GM19397 (cell line): ENCODE data around the gene SLCO2A1.

Experiments
- ATAC-seq: cut with Tn5 transposase; IDR thresholded peaks from one replicate; pipeline ENCODE4 v1.9.1; 2021; ENCODE audit warnings: mild to moderate bottlenecking, moderate library complexity; ENCODE audit not compliant: unreplicated experiment

Gene SLCO2A1

GRCh38 chr3:133956353-133956752, 73.4 kb downstream of the SLCO2A1 start:
- ATAC-seq = no peak

DNA sequence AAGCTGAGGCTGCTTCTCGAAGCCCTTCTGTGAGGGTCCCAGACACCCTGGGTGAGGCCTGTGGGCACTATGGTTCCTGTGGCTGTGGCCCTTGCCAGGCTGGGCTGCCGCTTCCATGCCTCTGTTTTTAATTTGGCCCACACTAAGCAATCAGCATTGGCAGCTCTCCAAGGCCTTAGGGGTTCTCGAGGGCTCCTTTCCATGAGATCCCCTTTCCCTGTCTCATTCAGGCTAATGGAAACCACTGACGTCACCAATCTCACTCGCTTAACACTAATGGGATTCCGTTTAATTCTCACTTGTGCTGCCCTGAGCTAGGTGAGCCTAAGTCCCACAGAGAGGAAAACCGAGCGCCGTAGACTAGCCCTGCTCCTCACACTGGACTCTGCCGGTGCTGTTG, 73.8 kb downstream of the SLCO2A1 start:
- no peak for ATAC-seq

DNA sequence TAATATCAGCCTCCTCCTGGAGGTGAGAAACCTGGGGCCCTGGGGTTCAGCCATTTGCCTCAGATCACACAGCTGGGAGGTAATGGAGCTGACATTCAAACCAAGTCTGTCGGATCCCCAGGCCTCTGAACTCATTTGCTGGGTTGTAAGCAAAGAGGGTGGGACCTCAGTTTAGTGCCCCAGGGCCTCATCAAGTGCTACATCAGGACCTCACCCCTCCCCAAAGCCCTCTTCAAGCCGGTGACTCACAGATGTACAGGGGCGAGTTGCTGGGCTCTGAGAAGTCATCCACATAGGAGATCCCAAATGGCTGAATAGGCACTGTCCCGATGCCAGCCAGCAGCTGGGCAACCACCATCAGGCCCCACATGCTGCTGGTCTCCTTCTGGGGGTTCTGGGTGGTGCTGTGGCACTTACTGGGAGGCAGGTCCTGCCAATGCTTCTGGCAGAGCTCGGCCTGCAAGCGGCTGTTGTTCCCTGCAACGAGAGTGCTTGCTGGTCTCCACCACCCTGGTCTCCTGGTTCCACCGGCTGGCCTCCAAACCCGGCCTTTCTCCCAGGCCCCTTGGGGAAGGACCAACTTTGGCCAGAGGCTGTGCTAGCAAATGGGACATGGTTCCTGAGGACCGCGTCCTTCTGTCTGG, 74.9 kb downstream of the SLCO2A1 start:
- ATAC-seq = no peak

GRCh38 chr3:133953297-133953696, 76.4 kb downstream of the SLCO2A1 start:
- ATAC-seq = no peak

DNA sequence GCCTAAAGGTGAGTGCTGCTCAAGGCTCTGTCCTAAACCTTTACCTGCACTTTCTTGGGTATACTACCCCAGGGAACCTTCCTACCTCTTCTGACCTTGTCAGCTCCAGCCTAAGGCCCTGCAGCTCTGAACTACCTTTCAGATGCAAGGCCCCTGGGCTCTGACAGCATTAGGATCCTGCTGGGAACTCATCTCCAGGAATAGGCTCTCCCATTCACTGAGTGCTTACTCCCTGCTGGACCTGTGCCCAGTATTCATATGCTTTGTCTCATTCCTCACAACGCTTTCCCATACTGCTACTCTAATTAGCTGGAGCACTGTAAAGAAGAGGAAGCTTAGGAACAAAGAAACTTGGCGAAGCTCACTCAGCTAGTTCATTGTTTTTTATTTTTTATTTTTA, 80.3 kb downstream of the SLCO2A1 start:
- ATAC-seq = no peak

- ATAC-seq = no peak
Observed at GRCh38 chr3:133948996-133949395, 80.7 kb downstream of the SLCO2A1 start.

DNA sequence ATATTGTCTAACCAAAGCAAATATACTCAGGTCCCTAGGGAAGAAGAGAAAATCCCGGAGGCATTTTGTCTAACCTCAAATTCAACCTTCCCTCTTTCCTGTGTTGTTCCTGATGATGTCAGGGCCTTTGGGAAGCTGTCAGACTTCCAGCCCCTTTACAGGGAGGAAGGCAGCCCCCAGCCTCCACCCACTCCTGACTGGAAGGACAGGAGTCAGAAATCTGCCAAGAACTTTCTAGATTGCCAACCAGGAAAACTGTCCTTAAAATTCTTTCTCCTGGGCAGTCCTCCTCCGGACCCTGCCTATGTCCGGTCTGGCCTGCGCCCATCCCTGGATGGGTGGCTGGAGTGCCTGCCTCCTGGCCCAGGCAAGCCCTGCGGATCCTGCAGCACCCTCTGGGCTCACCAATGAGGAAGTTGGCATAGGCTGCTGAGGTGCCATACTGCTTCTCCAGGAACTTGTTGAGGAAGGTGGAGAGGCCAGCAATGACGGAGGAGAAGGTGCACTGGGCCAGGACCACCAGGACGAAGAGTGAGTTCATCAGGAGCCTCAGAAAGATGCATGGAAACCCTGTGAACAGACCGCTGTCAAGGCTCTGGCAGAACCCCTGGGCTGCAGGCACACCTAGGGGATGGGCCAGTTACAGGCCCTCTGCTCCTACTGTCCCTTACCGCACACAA, 81.5 kb downstream of the SLCO2A1 start:
- no peak for ATAC-seq

GRCh38 chr3:133945381-133946095, 84.2 kb downstream of the SLCO2A1 start:
- no peak for ATAC-seq

DNA sequence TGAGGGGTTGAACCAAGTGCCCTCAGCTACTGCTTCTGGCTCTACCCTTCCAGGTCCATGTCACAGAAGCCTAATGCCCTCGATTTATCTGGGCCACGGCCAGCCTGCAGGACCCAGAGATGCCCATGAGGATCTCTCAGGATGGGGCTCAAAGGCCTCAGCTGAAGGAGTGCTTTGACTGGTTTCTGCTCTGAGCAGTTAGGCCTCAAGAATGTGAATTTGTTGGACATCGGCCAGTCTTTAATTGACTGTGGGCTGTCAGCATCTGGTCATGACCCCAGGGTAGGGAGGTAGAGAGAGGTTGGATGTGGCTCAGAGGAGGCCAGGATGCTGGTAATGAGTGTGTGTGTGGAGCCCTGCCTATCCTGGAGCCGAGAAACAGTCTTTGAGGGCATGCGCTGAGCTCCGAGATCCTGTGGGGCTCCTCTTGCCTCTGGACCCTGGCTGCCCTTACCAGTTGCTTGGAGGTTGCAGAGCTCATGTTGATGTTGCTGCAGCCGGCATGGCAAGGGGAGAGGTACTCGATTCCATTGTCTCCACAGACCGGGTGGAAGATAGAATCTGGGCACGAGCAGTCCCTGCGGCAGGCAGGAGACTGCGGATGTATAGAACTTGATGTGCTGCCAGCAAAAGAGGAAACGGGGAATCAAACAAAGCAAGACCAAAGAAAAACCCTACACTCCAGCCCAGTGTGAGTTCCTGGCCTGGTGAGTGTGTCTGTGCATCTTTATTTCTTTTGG, 84.9 kb downstream of the SLCO2A1 start:
- ATAC-seq = no peak

- ATAC-seq = no peak
Observed at GRCh38 chr3:133944181-133944580, 85.5 kb downstream of the SLCO2A1 start.

DNA sequence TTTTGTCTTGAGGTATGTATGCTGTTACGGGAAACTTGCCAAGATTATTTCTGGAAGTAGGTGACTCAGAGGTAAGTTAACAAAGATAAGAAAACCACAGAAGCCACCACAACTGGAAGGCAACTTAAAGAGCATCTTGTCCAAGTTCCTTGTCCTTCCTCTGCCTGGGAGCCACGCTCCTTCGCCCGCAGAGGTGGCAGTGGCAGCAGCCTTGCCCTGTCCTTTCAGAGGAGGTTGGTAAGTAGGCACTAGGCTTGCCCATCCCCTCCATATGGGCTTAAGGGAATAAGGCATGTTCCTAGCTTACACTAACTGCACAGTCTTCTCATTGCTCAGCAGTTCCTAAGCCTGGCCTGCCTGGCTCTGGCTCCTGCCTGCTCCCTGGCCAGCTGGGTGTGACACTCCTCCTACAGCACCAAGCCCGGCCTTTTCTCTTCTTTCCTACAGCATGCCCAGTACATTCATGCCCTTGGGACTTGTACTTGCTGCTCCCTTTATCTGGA, 86.0 kb downstream of the SLCO2A1 start:
- no peak for ATAC-seq

DNA sequence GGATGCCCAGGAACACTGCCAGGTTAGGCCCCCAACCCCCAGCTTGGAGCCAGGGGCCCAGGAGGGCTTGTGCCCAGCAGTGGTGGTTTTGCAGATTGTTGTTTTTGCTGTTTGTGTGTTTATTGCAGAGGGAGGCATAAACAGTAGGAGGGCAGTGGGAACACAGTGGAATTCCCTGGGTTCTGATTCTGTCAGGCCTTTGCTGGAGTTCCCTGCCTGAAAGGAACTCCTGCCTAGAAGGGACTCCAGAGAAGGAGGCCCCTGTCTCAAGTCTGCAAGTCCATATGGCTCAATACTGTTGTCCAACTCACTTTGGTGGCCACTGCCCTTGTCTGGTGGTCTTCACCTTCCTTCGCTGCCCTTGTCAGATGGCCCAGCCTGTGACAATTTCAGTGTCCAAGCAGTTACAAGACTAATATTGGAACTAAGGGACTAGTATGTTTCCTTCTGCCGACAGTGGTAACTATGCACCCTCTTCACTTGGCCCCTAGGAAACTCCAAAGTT, 86.6 kb downstream of the SLCO2A1 start:
- ATAC-seq = no peak

- no peak for ATAC-seq
Observed at GRCh38 chr3:133941415-133941821, 88.3 kb downstream of the SLCO2A1 start.

- ATAC-seq = no peak
Observed at GRCh38 chr3:133940536-133940935, 89.2 kb downstream of the SLCO2A1 start.

DNA sequence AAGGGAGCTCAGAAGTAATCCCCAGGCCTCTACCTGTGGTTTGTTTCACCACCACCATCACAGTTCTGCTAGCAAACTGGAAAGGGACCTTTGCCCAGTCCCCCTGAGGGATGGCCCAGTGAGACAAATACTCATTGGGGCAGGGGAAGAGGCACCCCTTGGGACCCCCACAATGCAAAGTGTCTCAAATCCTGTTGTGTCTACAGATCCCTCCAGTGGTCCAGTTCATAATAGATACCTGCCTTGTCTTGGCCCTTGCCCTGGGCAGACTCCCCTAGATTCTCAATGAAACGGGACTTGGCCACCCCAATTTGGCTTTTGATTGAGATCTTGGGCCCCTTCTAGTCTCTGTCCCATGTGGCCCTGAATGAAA, 90.3 kb downstream of the SLCO2A1 start:
- no peak for ATAC-seq

DNA sequence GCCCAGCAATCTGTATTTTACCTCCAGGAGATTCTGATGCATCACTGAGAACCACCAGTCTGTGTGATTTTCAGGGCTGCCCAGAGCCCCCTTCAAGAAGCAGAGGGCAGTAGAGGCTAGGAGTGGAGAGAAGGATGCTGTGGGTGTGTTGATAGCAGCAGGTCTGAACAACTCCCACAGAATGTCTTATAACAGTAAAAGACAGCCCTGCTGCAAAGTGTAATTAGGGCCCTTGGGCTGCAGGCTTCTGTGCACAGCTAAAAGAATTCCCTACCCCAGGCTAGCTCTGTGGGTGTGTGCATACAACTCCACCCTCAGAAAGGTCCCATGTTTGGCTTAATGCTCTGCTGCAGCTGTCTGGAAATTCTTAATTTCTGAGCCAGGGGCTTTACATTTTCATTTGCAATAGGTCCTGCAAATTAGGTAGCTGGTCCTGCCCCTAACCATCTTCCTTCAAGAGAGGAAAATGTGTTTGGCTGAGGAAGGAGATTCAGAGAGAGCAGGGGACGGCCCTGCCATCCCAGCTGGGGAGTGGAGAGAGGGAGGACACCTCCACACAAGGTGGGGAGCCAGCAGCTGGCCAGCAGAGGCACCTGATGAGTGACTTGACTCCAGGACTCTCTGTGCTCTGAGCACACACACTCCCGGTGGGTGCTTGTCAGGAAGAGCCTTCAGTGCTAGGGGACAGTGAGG, 90.8 kb downstream of the SLCO2A1 start:
- no peak for ATAC-seq

GRCh38 chr3:133937756-133938601, 91.7 kb downstream of the SLCO2A1 start:
- ATAC-seq = no peak

GRCh38 chr3:133937061-133937686, 92.6 kb downstream of the SLCO2A1 start:
- no peak for ATAC-seq
